ENCODE results near the gene MAPKAP1. TPM values are rescaled to one million over a fixed set of nuclear protein-coding genes. Genes with fewer than 3 reads are reported as not detected.
A peak's percentile ranks its signal among the peaks of the same experiment; 100 is the strongest.

The MAPKAP1 gene
- total and polyA plus RNA-seq, 9 of the 15 experiments (the other 6 are each of a cell fraction or from before 2014, with no cell fraction given): 2.6 to 82.1 (median 61.1) TPM

GRCh38 chr9:125431012-125431305 lies 276.0 kb downstream of the MAPKAP1 start:
- no peaks in the 10 kb centered on the region for H3K79me2 ChIP-seq (ENCODE audit: control insufficient read depth, insufficient read depth, low read length)
- H3K4me3 ChIP-seq: no peak overlapping the region
- DNase-seq (ENCODE audit: extremely low read depth in 1 of 4, low spot score in 3 of 4): no peak
- TF ChIP-seq ASH1L (IDR thresholded peaks at IDR 0.05; ENCODE audit: borderline replicate concordance, low read depth, partially characterized antibody): no peak
- no peak for TF ChIP-seq ZNF184 (CRISPR knock-in tag; IDR thresholded peaks at IDR 0.05)
- no peak for TF ChIP-seq ELK3 (CRISPR knock-in tag; IDR thresholded peaks at IDR 0.05)
- no peak for TF ChIP-seq BHLHE40 (IDR thresholded peaks at IDR 0.05; ENCODE audit: low read length)
- TF ChIP-seq GTF3C2 (IDR thresholded peaks at IDR 0.05; ENCODE audit: borderline replicate concordance, extremely low read depth, insufficient read length): no peak
- no peak for TF ChIP-seq ZNF592 (IDR thresholded peaks at IDR 0.05)
- TF ChIP-seq ETS2 (tag; IDR thresholded peaks at IDR 0.05; ENCODE audit: borderline replicate concordance, poor library complexity, severe bottlenecking): no peak
- TF ChIP-seq ZNF77 (CRISPR knock-in tag; IDR thresholded peaks at IDR 0.05): no peak
- no peak overlapping the region for H2AFZ ChIP-seq (ENCODE audit: low read depth, low read length)
- BruUV-seq (replicated peaks): no TSS peak
- 46% methylated on average over 3 of the region's 3 CpGs for WGBS (ENCODE audit: insufficient coverage, low coverage, missing lambda C conversion rate)
- no peak for ATAC-seq
- intact Hi-C loops (cut with micrococcal nuclease) (no loop called here), in situ Hi-C loops (cut with MboI) (loop anchor here (10.0 kb wide), 1 partner anchor 204 kb away; no protein-coding TSS in a partner anchor)
- H3K4me2 ChIP-seq (ENCODE audit: insufficient read depth, low read length): no peak overlapping the region
- no peaks in the 10 kb centered on the region for H3K9me1 ChIP-seq (ENCODE audit: control insufficient read depth, insufficient read depth, low read length)
- FAIRE-seq: no peak
- H3K9ac ChIP-seq (ENCODE audit: insufficient read depth in 1 of 2, low read depth in 2 of 2, low read length in 2 of 2): 0 out of 4 replicates have a peak overlapping the region, but pooled peaks of 1 of the 2 experiments have one; percentile 15
- no peaks in the 10 kb centered on the region for H3K27me3 ChIP-seq (ENCODE audit: control insufficient read depth in 2 of 2, insufficient read depth in 2 of 2, low read length in 2 of 2)
- no peak overlapping the region for H3K27ac ChIP-seq (ENCODE audit: extremely low read depth, low read depth, low read length)
- H3K36me3 ChIP-seq (ENCODE audit: control insufficient read depth, insufficient read depth, low read length): no peaks in the 10 kb centered on the region
- H3K4me1 ChIP-seq (replicated peaks in 1 of 2; ENCODE audit: control insufficient read depth in 2 of 2, insufficient read depth in 2 of 2, low read length in 2 of 2): peaks cover 6 to 59% of the 10 kb centered on the region in 2 experiments; a peak in 3 of 5 replicates
- H3K9me3 ChIP-seq (replicated peaks; ENCODE audit: control insufficient read depth, insufficient read depth, low read depth, low read length): no peaks in the 10 kb centered on the region
- CTCF ChIA-PET (ENCODE audit: low intra/inter-chr PET ratio): no interaction called here
- POLR2A ChIA-PET: no interaction called here
- no peaks in the 10 kb centered on the region; the same call in 1 of the 2 replicates for H4K20me1 ChIP-seq (replicated peaks; ENCODE audit: control insufficient read depth, insufficient read depth, low read length)

Measured in K562 (cell line).